CD4-positive, alpha-beta T cell (primary cell): ENCODE data around the gene DOCK9. TPM values are rescaled to one million over a fixed set of nuclear protein-coding genes. Genes with fewer than 3 reads are reported as not detected.

Experiments used
- ATAC-seq: fragments of 200-7000 bp; cut with Tn5 transposase; one replicate; pipeline ENCODE4 v1.10.0; 2022; ENCODE audit warnings: mild to moderate bottlenecking; ENCODE audit not compliant: poor library complexity
- CTCF ChIA-PET: fragments of 350-600 bp; sonication (Branson Sonifier 250); formaldehyde crosslinking; loops from one replicate; lab custom pipeline; 2021; ENCODE audit warnings: antibody characterized with exemption, inconsistent platforms; lab: Charles Lee
- POLR2A ChIA-PET: fragments of 350-600 bp; sonication (Branson Sonifier 250); formaldehyde crosslinking; loops from one replicate; lab custom pipeline; 2021; ENCODE audit warnings: antibody characterized with exemption, inconsistent platforms; lab: Charles Lee
- DNase-seq, 14 experiments: peaks; one replicate each; pipeline ENCODE4 v3.0.0-alpha.2; 2013 to 2020; ENCODE audit warnings: mixed read lengths in 2 of 14
- H3K27ac ChIP-seq, 2 donors: one replicate each; pipeline versions ENCODE4 v1.5.1 to v1.7.0; 2013; ENCODE audit warnings: low read length in 2 of 2, low read depth in 1 of 2, mild to moderate bottlenecking in 1 of 2
- H3K27me3 ChIP-seq, 2 experiments: 1 replicate in 1 of 2; 2 replicates in 1 of 2; pipeline versions ENCODE4 v1.6.1 to v1.7.0; 2013; ENCODE audit warnings: low read length in 2 of 2, control low read depth in 1 of 2, mild to moderate bottlenecking in 1 of 2, moderate library complexity in 1 of 2; ENCODE audit not compliant: insufficient read depth in 2 of 2, control insufficient read depth in 1 of 2
- H3K36me3 ChIP-seq: one replicate; pipeline ENCODE4 v1.6.1; 2013; ENCODE audit warnings: low read length, control low read depth; ENCODE audit not compliant: insufficient read depth
- H3K4me1 ChIP-seq: one replicate; pipeline ENCODE4 v1.6.1; 2013; ENCODE audit warnings: low read length, control low read depth; ENCODE audit not compliant: insufficient read depth
- H3K4me3 ChIP-seq: one replicate; pipeline ENCODE4 v1.5.1; 2013; ENCODE audit warnings: mild to moderate bottlenecking, low read length, moderate library complexity
- H3K9me3 ChIP-seq, 2 experiments: 1 replicate in 1 of 2; 2 replicates in 1 of 2; pipeline versions ENCODE4 v1.6.1 to v1.7.0; 2013; ENCODE audit warnings: low read length in 2 of 2, mild to moderate bottlenecking in 2 of 2, control low read depth in 1 of 2, moderate library complexity in 1 of 2; ENCODE audit not compliant: control insufficient read depth in 1 of 2, insufficient read depth in 1 of 2
- H3K27ac Mint-ChIP-seq: one replicate; pipeline ENCODE4 v1.8.0; 2020; ENCODE audit warnings: mixed read lengths
- H3K27me3 Mint-ChIP-seq: one replicate; pipeline ENCODE4 v1.8.0; 2021; ENCODE audit warnings: mixed read lengths
- H3K36me3 Mint-ChIP-seq: one replicate; pipeline ENCODE4 v1.8.0; 2021; ENCODE audit warnings: low read depth, mixed read lengths
- H3K4me1 Mint-ChIP-seq: one replicate; pipeline ENCODE4 v1.8.0; 2021; ENCODE audit warnings: low read depth, mixed read lengths
- H3K4me3 Mint-ChIP-seq: one replicate; pipeline ENCODE4 v1.8.0; 2020; ENCODE audit warnings: mild to moderate bottlenecking, mixed read lengths
- H3K9me3 Mint-ChIP-seq: one replicate; pipeline ENCODE4 v1.8.0; 2020; ENCODE audit warnings: mixed read lengths
- CTCF ChIP-seq: fragments of 200-600 bp; IDR thresholded peaks from one replicate; pipeline ENCODE4 v1.8.0; 2022; ENCODE audit warnings: antibody characterized with exemption, mild to moderate bottlenecking
- intact Hi-C, 2 experiments: fragments of 100-400 bp; cut with DNase I in 1 of 2; cut with micrococcal nuclease in 1 of 2; formaldehyde crosslinking; loops; one replicate each; pipeline versions ENCODE4 v1.15.1 to v1.9.0; 2023 to 2025; cut with DNase I, micrococcal nuclease
- total RNA-seq, 174 experiments: library from RNA in 2 of 174; stranded (reverse) in 2 of 174; gene quantifications; one replicate each; pipeline ENCODE4 v1.2.3 and lab custom pipeline; 2021 to 2026

Gene DOCK9
- total RNA-seq, 2 experiments from 2014 or later: 76.3 to 79.3 TPM

- Mint-ChIP-seq H3K27ac (no peak overlapping the region), H3K4me1 (peaks cover 6% of the 10 kb centered on the region), H3K27me3 (no peaks in the 10 kb centered on the region), H3K9me3 (no peaks in the 10 kb centered on the region), H3K4me3 (no peak overlapping the region), H3K36me3 (peaks cover 96% of the 10 kb centered on the region)
- H3K4me1 ChIP-seq: no peaks in the 10 kb centered on the region
- no peak for DNase-seq
- ChIA-PET POLR2A (no interaction called here), CTCF (no interaction called here)
- no peak overlapping the region for H3K4me3 ChIP-seq
- intact Hi-C loops: no loop called here
- no peaks in the 10 kb centered on the region for H3K9me3 ChIP-seq
- no peak for ATAC-seq
- H3K27me3 ChIP-seq: no peaks in the 10 kb centered on the region
- TF ChIP-seq CTCF: no peak
- H3K27ac ChIP-seq: no peak overlapping the region
- peaks cover 83% of the 10 kb centered on the region for H3K36me3 ChIP-seq
Measured at GRCh38 chr13:98831236-98831635, 146.6 kb downstream of the DOCK9 start.

- Mint-ChIP-seq H3K4me1 (peaks cover 11% of the 10 kb centered on the region), H3K36me3 (peaks cover 97% of the 10 kb centered on the region), H3K27ac (no peak overlapping the region), H3K4me3 (no peak overlapping the region), H3K27me3 (no peaks in the 10 kb centered on the region), H3K9me3 (no peaks in the 10 kb centered on the region)
- ATAC-seq (no peak), DNase-seq (no peak)
- intact Hi-C loops: no loop called here
- CTCF ChIA-PET: no interaction called here
- no peak for TF ChIP-seq CTCF
- POLR2A ChIA-PET: no interaction called here
- Histone ChIP-seq H3K27ac (no peak overlapping the region), H3K9me3 (no peaks in the 10 kb centered on the region), H3K4me3 (no peak overlapping the region), H3K27me3 (no peaks in the 10 kb centered on the region), H3K4me1 (no peaks in the 10 kb centered on the region), H3K36me3 (peaks cover 87% of the 10 kb centered on the region)
Measured at GRCh38 chr13:98829541-98829940, 148.3 kb downstream of the DOCK9 start.

GRCh38 chr13:98828614-98829013 is 149.2 kb downstream of the DOCK9 start:
- H3K4me1 ChIP-seq: no peaks in the 10 kb centered on the region
- no peak overlapping the region for H3K4me3 ChIP-seq
- H3K27me3 ChIP-seq: no peaks in the 10 kb centered on the region
- peaks cover 90% of the 10 kb centered on the region for H3K36me3 ChIP-seq
- no peak overlapping the region for H3K27ac ChIP-seq
- no peak for TF ChIP-seq CTCF
- H3K9me3 ChIP-seq: no peaks in the 10 kb centered on the region
- Mint-ChIP-seq H3K27ac (no peak overlapping the region), H3K4me1 (peaks cover 11% of the 10 kb centered on the region), H3K4me3 (no peak overlapping the region), H3K9me3 (no peaks in the 10 kb centered on the region), H3K36me3 (peaks cover 97% of the 10 kb centered on the region), H3K27me3 (no peaks in the 10 kb centered on the region)
- CTCF ChIA-PET: interaction anchor here (0.8 to 1.1 kb wide), 3 partner anchors 9 to 14 kb away, joined by 3 to 4 read pairs (median 3); no protein-coding TSS in a partner anchor
- DNase-seq: no peak
- POLR2A ChIA-PET: no interaction called here
- intact Hi-C loops: no loop called here
- ATAC-seq: no peak
